Peyer's patch (tissue), 4 donors: ENCODE data around the gene TGFBR3L. TPM values are rescaled to one million over a fixed set of nuclear protein-coding genes. Genes with fewer than 3 reads are reported as not detected.
"Not testable (repeated sequence)": the region's sequence is repeated elsewhere in the genome, so short reads cannot be mapped to it uniquely, and the experiment has no call there.

Experiments
- DNase-seq, 3 donors: peaks; one replicate each; pipeline ENCODE4 v3.0.0-alpha.2; 2017 to 2019
- H3K27ac ChIP-seq, 4 donors: fragments of 200-600 bp; sonication (generic); one replicate each; pipeline ENCODE4 v1.5.1; 2016 to 2019
- H3K27me3 ChIP-seq, 2 donors: fragments of 200-600 bp; sonication (generic); one replicate each; pipeline ENCODE4 v1.5.1; 2019
- H3K36me3 ChIP-seq, 3 donors: fragments of 200-600 bp; sonication (generic); one replicate each; pipeline ENCODE4 v1.5.1; 2016 to 2019
- H3K4me1 ChIP-seq, 4 donors: fragments of 200-600 bp; sonication (generic); one replicate each; pipeline ENCODE4 v1.5.1; 2016 to 2019
- H3K4me3 ChIP-seq, 4 donors: fragments of 200-600 bp; sonication (generic); 1 replicate in 3 of 4; 2 replicates in 1 of 4; pipeline ENCODE4 v1.5.1; 2016 to 2019; ENCODE audit warnings: mild to moderate bottlenecking in 1 of 4
- H3K9me3 ChIP-seq, 4 donors: fragments of 200-600 bp; sonication (generic); one replicate each; pipeline ENCODE4 v1.5.1; 2016 to 2019; ENCODE audit warnings: mild to moderate bottlenecking in 1 of 4
- POLR2A ChIP-seq, 2 donors: fragments of 450-650 bp; IDR thresholded peaks; one replicate each; pipeline ENCODE4 v1.5.1; 2017; ENCODE audit warnings: antibody characterized with exemption in 2 of 2, mild to moderate bottlenecking in 2 of 2, moderate library complexity in 2 of 2
- total RNA-seq, 4 donors: library from RNA; depleted of rRNA; stranded (reverse); fragments of >200 nt; gene quantifications; one replicate each; pipeline ENCODE4 v1.1.0, GENCODE V29; 2016
- TF ChIP-seq, protein P1 (sequence below), 6 experiments: fragments of 450-650 bp in 4 of 6; fragments of 200-600 bp in 2 of 6; sonication (generic) in 1 of 6; IDR thresholded peaks; one replicate each; pipeline ENCODE4 v1.5.1; 2017 to 2019; ENCODE audit warnings: antibody characterized with exemption in 6 of 6, mild to moderate bottlenecking in 3 of 6, moderate library complexity in 1 of 6

Gene TGFBR3L
- total RNA-seq, 4 donors from 2014 or later = not detected

DNA sequence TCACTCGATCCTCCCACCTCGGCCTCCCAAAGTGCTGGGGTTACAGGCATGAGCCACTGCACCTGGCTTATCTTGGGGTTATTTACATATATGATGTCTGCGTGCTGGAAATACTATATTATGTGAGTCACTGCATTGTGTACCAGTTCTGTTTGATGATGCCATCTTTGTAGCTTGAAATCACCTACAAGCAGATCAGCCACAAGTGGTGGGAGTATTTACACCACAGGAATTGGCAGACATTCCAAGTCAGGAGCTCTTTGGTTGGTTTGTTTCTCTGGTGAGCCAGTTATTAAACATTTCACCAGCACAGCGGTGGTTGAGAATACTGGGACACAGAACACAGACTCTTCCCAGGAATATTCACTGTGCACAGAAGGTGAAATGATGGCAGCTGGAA, 33.3 kb downstream of the TGFBR3L start:
- no peaks in the 10 kb centered on the region for H3K36me3 ChIP-seq
- H3K27ac ChIP-seq = no peak overlapping the region
- TF ChIP-seq POLR2A (IDR thresholded peaks at IDR 0.05) = no peak
- TF ChIP-seq, protein P1, sequence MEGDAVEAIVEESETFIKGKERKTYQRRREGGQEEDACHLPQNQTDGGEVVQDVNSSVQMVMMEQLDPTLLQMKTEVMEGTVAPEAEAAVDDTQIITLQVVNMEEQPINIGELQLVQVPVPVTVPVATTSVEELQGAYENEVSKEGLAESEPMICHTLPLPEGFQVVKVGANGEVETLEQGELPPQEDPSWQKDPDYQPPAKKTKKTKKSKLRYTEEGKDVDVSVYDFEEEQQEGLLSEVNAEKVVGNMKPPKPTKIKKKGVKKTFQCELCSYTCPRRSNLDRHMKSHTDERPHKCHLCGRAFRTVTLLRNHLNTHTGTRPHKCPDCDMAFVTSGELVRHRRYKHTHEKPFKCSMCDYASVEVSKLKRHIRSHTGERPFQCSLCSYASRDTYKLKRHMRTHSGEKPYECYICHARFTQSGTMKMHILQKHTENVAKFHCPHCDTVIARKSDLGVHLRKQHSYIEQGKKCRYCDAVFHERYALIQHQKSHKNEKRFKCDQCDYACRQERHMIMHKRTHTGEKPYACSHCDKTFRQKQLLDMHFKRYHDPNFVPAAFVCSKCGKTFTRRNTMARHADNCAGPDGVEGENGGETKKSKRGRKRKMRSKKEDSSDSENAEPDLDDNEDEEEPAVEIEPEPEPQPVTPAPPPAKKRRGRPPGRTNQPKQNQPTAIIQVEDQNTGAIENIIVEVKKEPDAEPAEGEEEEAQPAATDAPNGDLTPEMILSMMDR (IDR thresholded peaks at IDR 0.05) = no peak
- no peaks in the 10 kb centered on the region for H3K27me3 ChIP-seq
- no peak for DNase-seq
- H3K4me3 ChIP-seq = no peak overlapping the region
- peaks cover 0 to 3% (median 0%) of the 10 kb centered on the region in 4 donors for H3K9me3 ChIP-seq
- peaks cover 0 to under 1% (median 0%) of the 10 kb centered on the region in 4 donors for H3K4me1 ChIP-seq

DNA sequence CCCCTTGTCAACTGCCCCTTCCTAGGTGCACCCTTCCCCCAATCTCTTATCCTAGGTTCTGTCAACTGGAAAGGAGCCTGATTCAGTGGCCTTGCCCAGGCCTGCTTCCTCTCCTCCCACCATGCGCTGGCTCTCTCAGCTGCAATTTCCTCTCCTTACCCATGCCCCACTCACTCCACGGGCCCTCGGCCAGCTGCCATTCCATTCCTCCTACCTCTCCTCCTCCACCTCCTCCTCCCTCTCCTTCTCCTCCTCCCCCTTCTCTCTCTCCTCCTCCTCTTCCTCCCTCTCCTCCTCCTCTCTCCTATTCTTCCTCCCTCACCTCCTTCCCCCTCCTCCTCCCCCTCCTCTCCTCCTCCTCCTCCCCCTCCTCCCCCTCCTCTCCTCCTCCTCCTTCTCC, 38.4 kb downstream of the TGFBR3L start:
- TF ChIP-seq, protein P1 (IDR thresholded peaks at IDR 0.05) = no peak
- no peak for TF ChIP-seq POLR2A (IDR thresholded peaks at IDR 0.05)
- no peaks in the 10 kb centered on the region for H3K4me1 ChIP-seq
- peaks cover 0 to 3% (median 0%) of the 10 kb centered on the region in 3 donors for H3K36me3 ChIP-seq
- H3K9me3 ChIP-seq = no peaks in the 10 kb centered on the region
- H3K27ac ChIP-seq = no peak overlapping the region
- H3K4me3 ChIP-seq = no peak overlapping the region
- DNase-seq = no peak
- H3K27me3 ChIP-seq = no peaks in the 10 kb centered on the region

DNA sequence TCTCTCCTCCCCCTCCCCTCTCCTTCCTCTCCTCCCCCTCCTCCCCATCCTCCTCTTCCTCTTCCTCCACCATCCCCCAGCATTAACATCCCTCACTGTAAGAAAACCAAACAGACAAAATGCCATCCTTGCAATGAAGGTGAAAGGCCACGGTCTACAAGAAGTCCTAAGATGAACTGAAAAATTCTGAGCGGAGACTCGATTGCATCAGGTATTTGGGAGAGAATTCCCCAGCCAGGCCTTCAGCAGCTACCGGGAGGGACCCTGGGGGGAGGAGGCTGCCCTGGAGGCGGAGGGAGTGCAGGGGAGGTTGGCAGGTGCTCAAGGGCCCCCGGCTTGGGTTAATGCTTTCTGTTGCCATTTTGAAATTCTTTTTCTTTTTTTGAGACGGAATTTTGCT, 38.9 kb downstream of the TGFBR3L start:
- H3K27ac ChIP-seq = no peak overlapping the region
- H3K27me3 ChIP-seq = no peaks in the 10 kb centered on the region
- no peak for DNase-seq
- no peak for TF ChIP-seq POLR2A (IDR thresholded peaks at IDR 0.05)
- TF ChIP-seq, protein P1 (IDR thresholded peaks at IDR 0.05) = no peak
- no peaks in the 10 kb centered on the region for H3K4me1 ChIP-seq
- peaks cover 0 to 8% (median 0%) of the 10 kb centered on the region in 3 donors for H3K36me3 ChIP-seq
- no peak overlapping the region for H3K4me3 ChIP-seq
- no peaks in the 10 kb centered on the region for H3K9me3 ChIP-seq

DNA sequence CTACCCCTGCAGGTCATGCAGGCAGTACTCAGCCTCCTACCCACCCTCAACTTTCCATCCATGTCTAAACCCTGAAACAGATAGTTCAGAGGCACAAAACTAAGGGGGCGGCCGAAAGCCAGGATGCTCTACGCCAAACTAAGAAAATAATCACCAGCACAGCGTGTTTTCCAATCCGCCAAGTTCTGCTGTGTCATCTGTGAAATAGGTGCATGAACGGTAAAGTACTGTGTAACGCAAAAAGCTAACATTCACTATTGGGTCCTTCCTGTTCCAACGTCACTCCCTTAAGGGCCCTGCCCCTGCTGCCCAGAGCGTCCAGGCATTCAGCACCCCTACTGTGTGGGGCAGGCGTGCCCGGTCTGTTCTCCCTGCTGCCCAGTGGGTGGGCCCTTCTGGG, 41.1 kb downstream of the TGFBR3L start:
- TF ChIP-seq, protein P1 (IDR thresholded peaks at IDR 0.05) = no peak
- TF ChIP-seq POLR2A (IDR thresholded peaks at IDR 0.05) = no peak
- no peak for DNase-seq
- H3K36me3 ChIP-seq = peaks cover 0 to 8% (median 0%) of the 10 kb centered on the region in 3 donors
- no peaks in the 10 kb centered on the region for H3K27me3 ChIP-seq
- H3K4me1 ChIP-seq = no peaks in the 10 kb centered on the region
- no peaks in the 10 kb centered on the region for H3K9me3 ChIP-seq
- H3K27ac ChIP-seq = no peak overlapping the region
- no peak overlapping the region for H3K4me3 ChIP-seq

DNA sequence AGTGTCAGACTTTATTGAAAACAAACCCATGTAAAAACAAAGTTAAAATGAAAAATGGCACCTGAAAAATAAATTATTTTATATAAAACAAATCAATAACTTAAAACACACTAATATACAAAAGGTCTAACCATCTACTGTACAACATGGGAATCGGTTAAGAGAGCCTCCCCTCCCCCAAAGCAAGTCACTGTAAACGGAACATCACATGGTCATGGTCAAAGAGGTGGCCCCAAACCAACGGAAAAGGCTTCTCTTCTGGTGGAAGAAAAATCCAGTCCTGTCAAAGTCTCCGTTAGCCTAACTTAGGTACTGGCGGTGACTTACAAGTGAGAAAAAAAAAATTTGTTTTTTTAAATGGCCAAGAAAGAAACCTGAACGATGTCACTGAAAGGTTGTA, 44.6 kb downstream of the TGFBR3L start:
- TF ChIP-seq, protein P1 (IDR thresholded peaks at IDR 0.05) = no peak
- no peak for TF ChIP-seq POLR2A (IDR thresholded peaks at IDR 0.05)

DNA sequence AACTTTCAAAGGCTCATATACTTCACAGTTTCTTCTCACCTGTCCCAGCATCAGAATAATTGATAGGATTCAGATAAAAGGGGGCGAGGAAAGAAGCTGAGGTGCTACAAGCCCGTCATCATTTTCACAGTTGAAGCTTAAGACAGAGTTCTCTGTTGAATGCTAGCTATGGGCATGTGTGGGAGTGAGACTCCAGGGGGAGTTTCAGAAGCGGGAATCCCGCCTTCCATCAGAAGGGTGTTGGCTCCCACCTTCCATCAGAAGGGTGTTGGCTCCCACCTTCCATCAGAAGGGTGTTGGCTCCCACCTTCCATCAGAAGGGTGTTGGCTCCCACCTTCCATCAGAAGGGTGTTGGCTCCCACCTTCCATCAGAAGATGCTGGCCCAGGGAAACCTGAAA, 46.5 kb downstream of the TGFBR3L start:
- H3K36me3 ChIP-seq = peaks cover 0 to 58% (median 0%) of the 10 kb centered on the region in 3 donors
- H3K9me3 ChIP-seq, H3K27me3 ChIP-seq, H3K4me1 ChIP-seq, H3K4me3 ChIP-seq, H3K27ac ChIP-seq, DNase-seq: not testable (repeated sequence)

More for the DNA sequence above, 44.6 kb downstream of the TGFBR3L start:
- DNase-seq = no peak
- H3K27ac ChIP-seq = no peak overlapping the region
- no peaks in the 10 kb centered on the region for H3K4me1 ChIP-seq
- H3K9me3 ChIP-seq = no peaks in the 10 kb centered on the region
- no peak overlapping the region for H3K4me3 ChIP-seq
- peaks cover 0 to 42% (median 0%) of the 10 kb centered on the region in 3 donors for H3K36me3 ChIP-seq
- no peaks in the 10 kb centered on the region for H3K27me3 ChIP-seq
